Gastroesophageal sphincter (tissue), 4 donors: ENCODE data around the gene MAN1A1. TPM values are rescaled to one million over a fixed set of nuclear protein-coding genes. Genes with fewer than 3 reads are reported as not detected.

Experiments
- ATAC-seq: fragments of 150-250 bp; one replicate; pipeline ENCODE4 v1.9.1; 2016; ENCODE audit warnings: mild to moderate bottlenecking, moderate library complexity
- H3K27ac ChIP-seq, 4 donors: fragments of 200-600 bp; sonication (generic) in 3 of 4; 1 replicate in 3 of 4; 2 replicates in 1 of 4; pipeline ENCODE4 v1.5.1; 2016 to 2019
- H3K27me3 ChIP-seq: fragments of 200-600 bp; sonication (generic); one replicate; pipeline ENCODE4 v1.5.1; 2019
- H3K36me3 ChIP-seq, 2 donors: fragments of 200-600 bp; sonication (generic); one replicate each; pipeline ENCODE4 v1.5.1; 2019; ENCODE audit warnings: control low read depth in 1 of 2
- H3K4me1 ChIP-seq, 3 donors: fragments of 200-600 bp; sonication (generic); 1 replicate in 2 of 3; 2 replicates in 1 of 3; pipeline ENCODE4 v1.5.1; 2016 to 2019; ENCODE audit warnings: control low read depth in 2 of 3
- H3K4me3 ChIP-seq, 2 donors: fragments of 200-600 bp; sonication (generic); one replicate each; pipeline ENCODE4 v1.5.1; 2019; ENCODE audit warnings: mild to moderate bottlenecking in 1 of 2, moderate library complexity in 1 of 2
- H3K9me3 ChIP-seq, 3 donors: fragments of 200-600 bp; sonication (generic); one replicate each; pipeline ENCODE4 v1.5.1; 2017 to 2019; ENCODE audit warnings: control low read depth in 2 of 3
- EP300 ChIP-seq: sonication (generic); formaldehyde crosslinking; IDR thresholded peaks from one replicate; pipeline ENCODE4 v1.6.1; 2017; ENCODE audit warnings: antibody characterized with exemption, mild to moderate bottlenecking
- POLR2A ChIP-seq, 2 donors: fragments of 450-650 bp; IDR thresholded peaks; one replicate each; pipeline ENCODE4 v1.6.1; 2017; ENCODE audit warnings: antibody characterized with exemption in 2 of 2, mild to moderate bottlenecking in 2 of 2, moderate library complexity in 1 of 2
- POLR2AphosphoS5 ChIP-seq: sonication (generic); formaldehyde crosslinking; IDR thresholded peaks from one replicate; pipeline ENCODE4 v1.6.1; 2017; ENCODE audit warnings: antibody characterized with exemption
- WGBS, 2 donors: methylation state at CpG; one replicate each; pipeline ENCODE4 v1.1.5; 2018; ENCODE audit warnings: low coverage in 1 of 2; 5-methylcytosine and 5-hydroxymethylcytosine counted together
- total RNA-seq, 4 donors: library from RNA; depleted of rRNA; stranded (reverse); fragments of >200 nt; gene quantifications; one replicate each; pipeline ENCODE4 v1.1.0, GENCODE V29; 2016
- TF ChIP-seq, protein P1 (sequence below), 4 experiments: fragments of 200-600 bp in 2 of 4; fragments of 450-650 bp in 2 of 4; sonication (generic) in 1 of 4; IDR thresholded peaks; one replicate each; pipeline ENCODE4 v1.5.1; 2017 to 2019; ENCODE audit warnings: antibody characterized with exemption in 4 of 4, mild to moderate bottlenecking in 2 of 4, moderate library complexity in 2 of 4

MAN1A1 gene
- total RNA-seq, 4 donors from 2014 or later: 73.3 to 177 (median 110) TPM

DNA sequence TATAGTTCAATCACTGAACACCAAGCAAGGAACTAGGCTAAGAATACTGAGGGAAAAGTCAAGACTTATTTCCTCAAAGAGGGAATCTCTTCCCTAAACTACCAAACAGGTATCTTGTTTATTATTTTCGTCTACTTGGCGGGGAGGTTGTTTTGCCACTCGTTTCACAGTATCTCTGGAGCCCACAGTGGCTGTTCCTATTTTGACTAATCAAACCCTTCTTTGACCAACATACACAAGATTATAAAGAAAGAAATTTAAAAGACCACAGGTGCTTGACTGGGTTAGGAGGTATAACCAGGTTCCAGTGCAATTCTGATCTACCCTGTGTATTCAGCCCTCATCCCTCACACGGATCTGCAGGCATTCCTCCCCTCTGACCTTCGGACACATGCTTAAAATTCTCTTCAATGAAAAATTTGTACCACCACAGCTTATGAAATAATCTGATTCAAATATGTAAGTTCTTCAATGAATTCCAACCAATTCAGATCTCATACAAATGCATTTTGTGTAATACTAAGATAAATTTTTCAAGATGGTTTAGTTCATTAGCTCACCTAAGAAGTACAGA lies 5.9 kb downstream of the MAN1A1 start:
- ATAC-seq: no peak
- no peak for TF ChIP-seq POLR2AphosphoS5
- TF ChIP-seq, protein P1, sequence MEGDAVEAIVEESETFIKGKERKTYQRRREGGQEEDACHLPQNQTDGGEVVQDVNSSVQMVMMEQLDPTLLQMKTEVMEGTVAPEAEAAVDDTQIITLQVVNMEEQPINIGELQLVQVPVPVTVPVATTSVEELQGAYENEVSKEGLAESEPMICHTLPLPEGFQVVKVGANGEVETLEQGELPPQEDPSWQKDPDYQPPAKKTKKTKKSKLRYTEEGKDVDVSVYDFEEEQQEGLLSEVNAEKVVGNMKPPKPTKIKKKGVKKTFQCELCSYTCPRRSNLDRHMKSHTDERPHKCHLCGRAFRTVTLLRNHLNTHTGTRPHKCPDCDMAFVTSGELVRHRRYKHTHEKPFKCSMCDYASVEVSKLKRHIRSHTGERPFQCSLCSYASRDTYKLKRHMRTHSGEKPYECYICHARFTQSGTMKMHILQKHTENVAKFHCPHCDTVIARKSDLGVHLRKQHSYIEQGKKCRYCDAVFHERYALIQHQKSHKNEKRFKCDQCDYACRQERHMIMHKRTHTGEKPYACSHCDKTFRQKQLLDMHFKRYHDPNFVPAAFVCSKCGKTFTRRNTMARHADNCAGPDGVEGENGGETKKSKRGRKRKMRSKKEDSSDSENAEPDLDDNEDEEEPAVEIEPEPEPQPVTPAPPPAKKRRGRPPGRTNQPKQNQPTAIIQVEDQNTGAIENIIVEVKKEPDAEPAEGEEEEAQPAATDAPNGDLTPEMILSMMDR (IDR thresholded peaks at IDR 0.05): no peak
- no peak for TF ChIP-seq EP300
- no peak for TF ChIP-seq POLR2A (IDR thresholded peaks at IDR 0.05)
- Histone ChIP-seq H3K4me3 (peak overlapping the region in 1 of 2 donors; percentile 96), H3K4me1 (peaks cover 2 to 87% (median 7%) of the 10 kb centered on the region in 3 donors), H3K27me3 (no peaks in the 10 kb centered on the region), H3K36me3 (no peaks in the 10 kb centered on the region), H3K9me3 (no peaks in the 10 kb centered on the region), H3K27ac (peak overlapping the region in 1 of 4 donors; percentile 21)
- 78 to 83% methylated on average over 5 of the region's 5 CpGs for WGBS, 2 donors

DNA sequence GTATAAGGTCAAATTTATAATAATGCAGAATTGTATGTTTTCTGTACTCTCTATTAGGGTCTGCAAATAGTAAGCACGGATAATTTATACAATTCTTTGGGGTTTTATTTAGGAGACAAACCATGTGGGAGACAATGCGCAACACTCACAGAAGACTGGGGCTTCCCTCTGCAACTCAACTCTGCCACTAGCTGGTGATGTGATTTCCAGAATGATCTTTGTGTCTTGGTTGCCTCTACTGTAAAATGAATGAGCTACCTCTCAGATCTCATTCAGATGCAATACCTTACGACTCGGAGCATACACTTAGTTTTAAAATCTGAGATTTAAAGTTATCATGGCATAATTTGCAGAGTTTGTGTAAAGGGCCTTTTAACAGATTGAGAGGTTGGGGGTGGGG lies 6.4 kb downstream of the MAN1A1 start:
- H3K27ac ChIP-seq: no peak overlapping the region
- TF ChIP-seq POLR2A (IDR thresholded peaks at IDR 0.05): no peak
- TF ChIP-seq, protein P1 (IDR thresholded peaks at IDR 0.05): no peak
- no peak for TF ChIP-seq EP300
- TF ChIP-seq POLR2AphosphoS5: no peak
- peak overlapping the region in 1 of 2 donors; percentile 96 for H3K4me3 ChIP-seq
- no peak for ATAC-seq
- H3K4me1 ChIP-seq: peaks cover 2 to 92% (median 7%) of the 10 kb centered on the region in 3 donors
- H3K27me3 ChIP-seq: no peaks in the 10 kb centered on the region
- no peaks in the 10 kb centered on the region for H3K9me3 ChIP-seq
- 87 to 89% methylated on average over 4 of the region's 4 CpGs for WGBS, 2 donors
- H3K36me3 ChIP-seq: no peaks in the 10 kb centered on the region

DNA sequence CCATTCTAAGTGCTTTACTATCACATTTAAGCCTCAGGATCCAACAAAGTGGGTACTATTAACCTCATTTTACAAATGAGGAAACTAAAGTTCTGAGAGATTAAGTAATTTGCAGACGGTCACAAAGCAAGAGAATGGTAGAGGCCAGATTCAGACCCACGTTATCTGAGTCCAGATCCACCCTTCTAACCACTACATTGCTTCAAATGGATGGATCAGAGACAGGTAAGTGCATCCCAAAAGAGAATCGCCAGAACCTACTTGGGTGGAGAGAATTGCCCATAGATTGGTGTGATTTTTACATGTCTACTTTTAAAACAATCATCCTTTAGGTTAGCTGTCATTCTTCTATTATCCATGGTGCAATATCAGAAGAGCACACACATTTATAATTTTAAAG lies 7.1 kb downstream of the MAN1A1 start:
- TF ChIP-seq EP300 (no peak), POLR2A (IDR thresholded peaks at IDR 0.05) (no peak), POLR2AphosphoS5 (no peak)
- TF ChIP-seq, protein P1 (IDR thresholded peaks at IDR 0.05): no peak
- ATAC-seq: no peak
- H3K4me3 ChIP-seq: no peak overlapping the region
- H3K36me3 ChIP-seq: no peaks in the 10 kb centered on the region
- WGBS, 2 donors: 80 to 92% methylated on average over 3 of the region's 3 CpGs
- H3K27me3 ChIP-seq: no peaks in the 10 kb centered on the region
- H3K9me3 ChIP-seq: no peaks in the 10 kb centered on the region
- no peak overlapping the region for H3K27ac ChIP-seq
- peaks cover 3 to 99% (median 7%) of the 10 kb centered on the region in 3 donors for H3K4me1 ChIP-seq

DNA sequence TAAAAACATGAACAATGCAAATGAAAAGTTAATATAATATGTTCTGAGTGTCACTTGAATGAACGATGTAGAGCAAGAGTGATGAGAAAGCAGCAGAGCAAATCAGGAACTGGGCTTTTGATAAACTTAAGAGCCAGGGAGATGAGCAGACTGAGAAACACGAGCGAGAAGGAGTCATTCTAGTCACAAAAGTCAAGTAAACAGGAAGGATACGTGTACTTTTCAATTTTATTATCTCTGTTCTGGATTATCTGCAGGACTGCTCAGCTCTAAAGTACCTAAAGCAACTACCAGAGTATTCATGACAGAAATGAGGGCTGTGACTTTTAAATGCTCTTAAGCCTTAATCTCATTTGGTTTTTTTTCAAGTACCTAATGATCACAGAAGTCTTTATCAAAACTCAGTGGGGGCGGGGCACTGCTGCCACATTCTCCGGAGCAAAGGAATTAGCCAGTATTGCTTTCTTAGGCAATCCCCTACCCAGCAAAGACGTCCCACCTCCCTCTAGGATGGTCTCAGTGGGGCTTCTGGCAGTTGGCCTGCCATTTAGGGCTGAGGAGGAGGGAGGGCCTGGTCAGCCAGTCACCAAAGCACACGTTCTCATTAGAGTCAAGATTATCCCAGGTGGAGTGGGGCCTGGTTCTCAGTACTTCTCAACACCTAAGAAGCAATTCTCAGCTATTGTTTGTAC lies 8.6 kb downstream of the MAN1A1 start:
- WGBS, 2 donors: 45 to 63% methylated on average over 5 of the region's 8 CpGs
- Histone ChIP-seq H3K9me3 (no peaks in the 10 kb centered on the region), H3K4me3 (peak overlapping the region in 1 of 2 donors; percentile 18), H3K4me1 (peaks cover 7 to 98% (median 7%) of the 10 kb centered on the region in 3 donors), H3K27me3 (no peaks in the 10 kb centered on the region), H3K36me3 (no peaks in the 10 kb centered on the region), H3K27ac (peak overlapping the region in 2 of 4 donors; percentile 18 to 53)
- no peak for TF ChIP-seq POLR2A (IDR thresholded peaks at IDR 0.05)
- TF ChIP-seq, protein P1 (IDR thresholded peaks at IDR 0.05): no peak
- TF ChIP-seq POLR2AphosphoS5: no peak
- no peak for TF ChIP-seq EP300
- ATAC-seq: no peak
